Cardiac muscle cell (in vitro differentiated cells and primary cell): Measurements from ENCODE around the gene CTSS. TPM values are rescaled to one million over a fixed set of nuclear protein-coding genes. Genes with fewer than 3 reads are reported as not detected.

Source experiments
- DNase-seq, 2 donors: peaks; one replicate each; pipeline versions ENCODE4 v3.0.0 to v3.0.0-alpha.2; 2010 to 2017; ENCODE audit warnings: low read depth in 1 of 2, low spot score in 1 of 2
- H3K27ac ChIP-seq: fragments of 200-600 bp; sonication (generic); 2 replicates; pipeline ENCODE4 v1.5.1; 2016
- H3K27me3 ChIP-seq: fragments of 200-600 bp; sonication (generic); 2 replicates; pipeline ENCODE4 v1.6.0; 2016; ENCODE audit warnings: control low read depth
- H3K36me3 ChIP-seq: fragments of 200-600 bp; sonication (generic); 2 replicates; pipeline ENCODE4 v1.5.1; 2016; ENCODE audit warnings: control low read depth
- H3K4me1 ChIP-seq: fragments of 200-600 bp; sonication (generic); 2 replicates; pipeline ENCODE4 v1.8.1; 2017; ENCODE audit warnings: low read depth, mild to moderate bottlenecking, mixed run types
- H3K4me3 ChIP-seq: fragments of 200-600 bp; sonication (generic); 2 replicates; pipeline ENCODE4 v1.5.1; 2016; ENCODE audit warnings: mild to moderate bottlenecking
- H3K9me3 ChIP-seq: fragments of 200-600 bp; sonication (generic); 2 replicates; pipeline ENCODE4 v1.5.1; 2017; ENCODE audit warnings: low read depth, mild to moderate bottlenecking, control low read depth
- CTCF ChIP-seq: IDR thresholded peaks from 2 replicates; pipeline ENCODE4 v1.5.1; 2012; ENCODE audit warnings: low read depth, mild to moderate bottlenecking, low read length
- polyA plus RNA-seq: library from polyadenylated mRNA; unstranded; fragments of >200 nt; fragmentation: Nextera tagmentation; extraction: Ambion mirVana; gene quantifications from 2 replicates; pipeline ENCODE4 v1.2.1, GENCODE V29; 2016
- total RNA-seq: library from RNA; depleted of rRNA; stranded (reverse); fragments of >200 nt; gene quantifications from 2 replicates; pipeline ENCODE4 v1.2.3, GENCODE V29; 2016

The CTSS gene
- total and polyA plus RNA-seq, 2 experiments from 2014 or later = 0.03 TPM; not detected in 1

DNA sequence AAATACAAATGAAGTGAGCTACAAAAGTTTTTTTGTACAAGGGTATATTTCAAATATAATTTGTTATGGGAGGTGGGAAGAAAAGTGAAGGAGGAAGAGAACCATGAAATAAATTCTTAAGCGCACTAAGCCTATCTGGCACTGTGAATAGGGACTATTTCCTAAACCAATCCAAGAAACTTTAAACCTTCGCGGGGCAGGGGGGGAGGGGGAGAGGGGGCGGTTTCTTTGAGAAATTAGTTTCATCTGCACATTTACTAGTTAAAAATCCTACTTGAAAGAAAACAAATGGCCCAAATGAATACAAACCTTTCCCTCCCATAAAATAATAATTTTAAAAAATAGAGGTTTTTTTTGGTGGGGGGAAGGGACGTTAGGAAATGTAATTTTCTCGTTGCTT lies 69.0 kb downstream of the CTSS start:
- Histone ChIP-seq H3K9me3 (no peaks in the 10 kb centered on the region), H3K27me3 (no peaks in the 10 kb centered on the region), H3K27ac (peak overlapping the region; percentile 51), H3K36me3 (peaks cover 21% of the 10 kb centered on the region), H3K4me1 (peaks cover 8% of the 10 kb centered on the region), H3K4me3 (peak overlapping the region; percentile 93)
- TF ChIP-seq CTCF = no peak
- peak; percentile 4 to 14 for DNase-seq

DNA sequence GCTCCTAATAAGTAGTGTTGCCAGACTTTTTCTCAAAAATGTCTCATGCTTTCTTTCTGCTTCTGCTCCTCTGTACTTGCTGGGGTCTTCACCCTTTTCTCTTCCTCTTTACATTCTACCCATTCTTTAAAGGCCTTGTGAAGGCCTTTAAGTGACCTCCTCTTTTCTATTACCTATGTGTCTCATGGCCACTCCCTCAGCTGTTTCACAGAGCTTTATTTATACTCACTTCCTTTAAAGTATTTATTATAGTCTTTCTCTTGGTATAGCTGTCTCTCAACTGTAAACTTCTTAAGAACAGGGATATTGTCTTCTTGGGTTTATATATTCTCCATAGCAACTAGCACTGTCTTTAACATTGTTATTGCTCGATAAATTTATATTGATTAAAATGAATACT lies 69.4 kb downstream of the CTSS start:
- Histone ChIP-seq H3K4me3 (peak overlapping the region; percentile 93), H3K27ac (no peak overlapping the region), H3K27me3 (no peaks in the 10 kb centered on the region), H3K4me1 (peaks cover 8% of the 10 kb centered on the region), H3K9me3 (no peaks in the 10 kb centered on the region), H3K36me3 (peaks cover 25% of the 10 kb centered on the region)
- no peak for DNase-seq
- TF ChIP-seq CTCF = no peak

DNA sequence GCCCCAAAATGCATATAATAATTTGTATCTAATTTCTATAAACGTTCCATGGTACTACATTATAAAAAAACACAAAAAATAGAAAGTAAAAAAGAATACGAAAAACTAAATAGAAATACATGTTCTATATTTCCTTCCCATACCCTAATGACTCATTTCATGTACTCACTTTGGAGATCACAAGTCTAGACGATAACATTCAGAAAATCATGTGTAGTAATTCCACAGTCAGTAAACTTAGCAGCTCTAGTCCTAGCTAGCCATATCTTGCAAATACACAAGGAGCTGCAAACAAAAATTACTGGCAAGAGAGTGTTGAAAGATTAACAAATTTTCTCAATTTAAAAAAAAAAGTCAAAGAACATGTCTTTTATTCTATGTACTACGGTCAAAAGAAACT lies 70.0 kb downstream of the CTSS start:
- H3K27me3 ChIP-seq = no peaks in the 10 kb centered on the region
- no peaks in the 10 kb centered on the region for H3K9me3 ChIP-seq
- peaks cover 8% of the 10 kb centered on the region for H3K4me1 ChIP-seq
- H3K4me3 ChIP-seq = no peak overlapping the region
- peak in 1 of 2 donors; percentile 12 for DNase-seq
- no peak for TF ChIP-seq CTCF
- H3K27ac ChIP-seq = no peak overlapping the region
- peaks cover 26% of the 10 kb centered on the region for H3K36me3 ChIP-seq

DNA sequence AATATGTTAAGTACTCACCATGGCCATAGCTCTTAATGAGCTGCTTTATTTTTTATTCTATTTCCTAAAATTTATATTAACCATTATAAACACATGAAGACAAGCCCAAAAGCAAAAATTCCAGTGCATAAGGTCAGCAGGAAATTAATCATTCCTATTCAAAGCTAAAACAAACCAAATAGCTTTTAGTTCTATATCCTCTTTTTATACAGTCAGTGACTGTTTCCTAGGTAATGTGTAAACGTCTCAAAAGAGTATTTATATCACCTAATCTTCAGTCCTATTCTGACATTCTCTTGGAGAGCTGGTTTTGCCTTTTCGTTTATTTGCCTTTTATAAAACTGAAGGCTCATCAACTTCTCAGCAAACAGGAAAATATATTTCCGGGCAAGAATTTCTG lies 72.9 kb downstream of the CTSS start:
- Histone ChIP-seq H3K27me3 (no peaks in the 10 kb centered on the region), H3K4me1 (peaks cover 8% of the 10 kb centered on the region), H3K4me3 (no peak overlapping the region), H3K9me3 (no peaks in the 10 kb centered on the region), H3K27ac (no peak overlapping the region), H3K36me3 (peaks cover 26% of the 10 kb centered on the region)
- no peak for TF ChIP-seq CTCF
- DNase-seq = no peak

DNA sequence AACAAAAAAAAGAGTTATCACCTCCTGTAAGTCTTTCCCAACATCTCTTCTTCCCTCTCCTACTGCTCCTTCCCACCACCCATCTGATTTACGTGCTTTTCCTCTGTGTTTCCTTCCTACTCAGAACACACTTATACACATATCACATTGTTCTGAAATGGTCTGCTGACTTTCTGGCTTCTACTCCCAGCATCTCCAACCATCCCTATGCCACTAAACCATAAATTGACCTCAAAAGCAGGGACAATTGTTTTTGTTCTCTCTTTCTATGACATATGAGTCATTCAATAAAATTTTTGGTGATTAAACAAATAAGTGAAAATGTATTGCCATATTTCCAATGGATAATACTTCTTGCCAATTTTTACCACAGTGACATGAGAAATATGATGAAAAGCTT lies 76.8 kb downstream of the CTSS start:
- H3K9me3 ChIP-seq = no peaks in the 10 kb centered on the region
- TF ChIP-seq CTCF = no peak
- peaks cover 30% of the 10 kb centered on the region for H3K36me3 ChIP-seq
- H3K4me1 ChIP-seq = no peaks in the 10 kb centered on the region
- no peak overlapping the region for H3K4me3 ChIP-seq
- DNase-seq = no peak
- H3K27me3 ChIP-seq = no peaks in the 10 kb centered on the region
- H3K27ac ChIP-seq = no peak overlapping the region

GRCh38 chr1:150686275-150686674 lies 79.3 kb downstream of the CTSS start:
- H3K36me3 ChIP-seq = peaks cover 15% of the 10 kb centered on the region
- no peak overlapping the region for H3K27ac ChIP-seq
- TF ChIP-seq CTCF = no peak
- H3K27me3 ChIP-seq = no peaks in the 10 kb centered on the region
- H3K9me3 ChIP-seq = no peaks in the 10 kb centered on the region
- DNase-seq = no peak
- H3K4me3 ChIP-seq = no peak overlapping the region
- no peaks in the 10 kb centered on the region for H3K4me1 ChIP-seq
